GM19351 (cell line): ENCODE results near the gene OTULINL.
"Not testable (repeated sequence)": the region's sequence is repeated elsewhere in the genome, so short reads cannot be mapped to it uniquely, and the experiment has no call there.

Source experiments
- ATAC-seq: cut with Tn5 transposase; IDR thresholded peaks from one replicate; pipeline ENCODE4 v1.9.1; 2021; ENCODE audit warnings: mild to moderate bottlenecking, moderate library complexity; ENCODE audit not compliant: unreplicated experiment

Gene OTULINL

DNA sequence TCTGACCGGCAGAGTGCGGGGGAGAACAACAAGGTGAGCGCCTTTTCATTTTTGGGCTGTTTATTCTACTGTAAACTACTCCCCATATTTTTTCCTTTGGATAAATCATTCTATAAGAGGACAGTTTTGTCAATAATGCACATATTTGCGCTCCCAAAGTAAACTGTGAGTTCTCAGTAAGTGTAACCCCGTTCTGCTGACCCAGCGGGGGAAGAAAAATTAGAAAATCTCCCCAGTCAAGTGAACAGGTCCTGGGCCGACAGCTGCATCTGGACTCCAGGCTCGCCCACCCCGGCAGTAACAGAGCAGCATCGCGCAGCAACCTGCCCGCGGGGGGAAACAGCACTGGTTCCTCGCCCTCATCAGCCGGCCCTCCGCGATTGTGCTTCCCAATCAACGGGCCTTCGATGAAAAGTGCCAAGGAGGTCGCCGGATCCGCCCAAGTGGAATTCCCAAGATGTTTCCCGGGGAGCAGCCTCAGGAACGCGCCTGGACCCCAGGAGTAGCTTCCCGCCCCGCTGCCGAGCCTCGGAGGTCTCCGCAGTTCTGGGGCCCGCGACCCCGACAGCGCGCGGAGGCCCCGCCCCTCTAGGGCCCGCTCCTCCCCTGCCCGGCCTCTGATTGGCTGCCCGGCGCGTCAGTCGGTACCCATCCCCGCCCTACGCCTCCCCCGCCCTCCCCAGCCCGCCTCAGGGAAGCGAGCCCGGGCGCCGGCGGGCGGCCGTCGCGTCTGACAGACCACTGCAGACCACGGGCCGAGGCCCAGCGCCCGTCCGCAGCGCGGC lies at the start of gene OTULINL:
Gene OTULINL, plus strand, starts transcription at position 687 of the 785 bp plus-strand sequence. CDS start 103 bp downstream, outside the sequence.
- peak; percentile 96 for ATAC-seq

DNA sequence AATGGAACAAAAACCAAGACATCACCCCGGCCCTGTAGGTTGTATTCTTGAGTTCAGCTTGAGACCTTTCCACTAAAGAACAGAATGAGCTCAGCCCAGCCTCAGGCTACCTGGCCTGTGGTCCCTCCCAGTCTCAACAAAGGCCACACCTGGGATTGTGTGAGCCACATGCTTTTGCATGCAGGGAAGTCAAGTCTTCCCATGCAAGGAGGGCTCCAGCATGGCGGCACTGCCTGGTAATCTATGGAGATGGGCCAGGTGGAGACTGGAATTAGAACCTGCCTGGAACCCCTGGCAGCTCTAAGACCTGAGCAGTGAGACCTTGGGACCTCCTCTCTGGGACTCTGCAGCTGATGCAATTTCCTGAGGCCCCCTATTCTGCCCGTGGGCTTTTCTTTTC lies 49.4 kb upstream of the OTULINL start:
- ATAC-seq = no peak

DNA sequence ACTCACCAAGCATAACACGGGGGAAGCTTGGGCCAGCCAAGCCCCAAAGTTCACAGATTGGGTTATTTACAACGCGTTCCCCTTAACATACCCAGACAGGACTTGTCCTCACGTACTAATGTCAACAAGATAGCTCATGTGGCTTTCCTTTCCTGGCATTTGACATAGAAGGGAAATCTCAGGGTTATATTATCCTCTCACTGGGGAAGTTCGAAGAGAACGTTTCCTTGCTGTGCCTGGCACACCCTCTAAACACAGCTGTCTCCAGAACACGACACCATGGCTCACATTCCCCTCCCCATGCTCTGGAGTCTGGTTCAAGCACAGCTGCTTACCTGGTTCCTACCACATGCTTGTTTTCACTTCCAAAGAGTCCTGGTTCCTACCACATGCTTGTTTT lies 46.8 kb upstream of the OTULINL start:
- no peak for ATAC-seq

DNA sequence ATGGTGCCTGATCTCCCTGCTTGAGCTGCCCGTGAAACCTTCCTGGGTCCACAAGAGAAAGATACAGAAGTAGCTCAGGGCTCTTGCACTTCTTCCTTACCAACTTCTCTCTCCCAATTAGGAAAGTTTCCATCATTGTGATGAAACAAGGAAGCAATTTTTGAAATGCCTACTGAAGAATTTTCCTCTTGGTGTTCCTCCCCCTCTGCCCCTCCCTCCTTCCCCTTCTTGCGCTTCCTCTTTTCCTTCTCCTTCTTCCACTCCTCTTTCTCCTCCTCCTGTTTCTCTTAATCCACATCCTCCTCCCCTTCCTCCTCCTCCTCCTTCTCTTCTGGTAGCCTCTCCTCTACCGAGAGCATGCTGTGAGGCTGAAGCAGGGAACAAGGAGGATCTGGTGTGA lies 36.3 kb upstream of the OTULINL start:
- no peak for ATAC-seq

GRCh38 chr5:14545862-14546261 lies 35.7 kb upstream of the OTULINL start:
- no peak for ATAC-seq

GRCh38 chr5:14547666-14548065 lies 33.9 kb upstream of the OTULINL start:
- no peak for ATAC-seq

- ATAC-seq = no peak
Measured at GRCh38 chr5:14551211-14551610, 30.4 kb upstream of the OTULINL start.

DNA sequence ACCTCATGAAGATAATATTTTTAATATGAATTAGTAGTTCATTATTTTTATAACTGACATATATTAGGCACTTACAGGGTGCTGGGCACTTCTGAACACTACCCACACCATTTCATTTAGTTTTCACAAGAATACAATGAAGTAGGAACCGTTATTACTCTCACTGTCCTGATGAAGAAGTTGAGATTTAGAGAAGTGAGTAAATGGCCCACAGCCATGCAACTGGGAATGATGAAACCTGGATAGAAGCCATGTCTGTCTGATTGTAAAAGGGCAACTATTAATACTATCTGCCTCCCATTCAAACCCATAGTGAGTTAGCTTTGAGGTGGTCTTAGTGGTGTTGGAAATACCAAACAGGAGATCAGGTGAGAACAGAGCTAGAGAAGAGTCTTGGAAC lies 29.6 kb upstream of the OTULINL start:
- no peak for ATAC-seq

- not testable (repeated sequence) for ATAC-seq
Measured at GRCh38 chr5:14554288-14554687, 27.3 kb upstream of the OTULINL start.

GRCh38 chr5:14556015-14556414 lies 25.6 kb upstream of the OTULINL start:
- no peak for ATAC-seq

- ATAC-seq = no peak
Measured at GRCh38 chr5:14557203-14557770, 24.3 kb upstream of the OTULINL start.

- no peak for ATAC-seq
Measured at GRCh38 chr5:14557791-14558415, 23.7 kb upstream of the OTULINL start.

GRCh38 chr5:14560091-14560595 lies 21.4 kb upstream of the OTULINL start:
- no peak for ATAC-seq

GRCh38 chr5:14561741-14562140 lies 19.9 kb upstream of the OTULINL start:
- no peak for ATAC-seq

- ATAC-seq = no peak
Measured at GRCh38 chr5:14568333-14568732, 13.3 kb upstream of the OTULINL start.

DNA sequence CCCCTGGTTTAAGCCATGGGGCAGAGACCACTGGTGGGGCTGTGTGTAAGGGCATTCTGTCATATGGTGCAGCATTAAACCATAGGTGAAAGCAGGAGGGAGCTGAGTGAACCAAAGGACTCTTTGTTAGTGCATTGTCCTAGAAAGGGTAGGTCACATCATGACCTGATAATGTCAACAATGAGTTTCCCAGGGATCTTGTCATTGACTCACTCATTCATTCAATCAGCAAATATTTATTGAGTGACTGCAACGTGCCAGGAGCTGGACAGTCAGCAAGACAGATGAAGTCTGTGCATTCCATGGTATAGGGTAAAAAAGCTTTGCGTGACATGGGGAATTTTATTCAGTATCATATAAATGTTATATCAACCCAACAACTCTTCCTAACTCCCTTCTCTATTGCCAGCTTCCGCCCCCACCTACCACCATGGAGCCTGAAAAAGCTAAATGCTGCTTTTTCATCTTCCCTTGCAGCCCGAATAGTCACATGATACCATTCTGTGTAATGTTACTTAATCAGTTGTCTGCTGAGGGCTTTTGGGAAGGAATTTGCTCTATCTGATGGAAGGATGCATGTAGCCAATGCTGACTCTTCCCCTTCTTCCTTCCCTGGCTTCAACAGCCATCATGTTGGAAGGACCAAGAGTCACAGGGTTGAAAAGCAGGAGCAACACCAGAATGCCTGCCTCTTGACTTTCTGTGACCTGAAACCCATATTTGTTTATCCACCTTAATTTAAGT lies 11.5 kb upstream of the OTULINL start:
- ATAC-seq = no peak

- no peak for ATAC-seq
Measured at GRCh38 chr5:14571901-14572300, 9.7 kb upstream of the OTULINL start.

DNA sequence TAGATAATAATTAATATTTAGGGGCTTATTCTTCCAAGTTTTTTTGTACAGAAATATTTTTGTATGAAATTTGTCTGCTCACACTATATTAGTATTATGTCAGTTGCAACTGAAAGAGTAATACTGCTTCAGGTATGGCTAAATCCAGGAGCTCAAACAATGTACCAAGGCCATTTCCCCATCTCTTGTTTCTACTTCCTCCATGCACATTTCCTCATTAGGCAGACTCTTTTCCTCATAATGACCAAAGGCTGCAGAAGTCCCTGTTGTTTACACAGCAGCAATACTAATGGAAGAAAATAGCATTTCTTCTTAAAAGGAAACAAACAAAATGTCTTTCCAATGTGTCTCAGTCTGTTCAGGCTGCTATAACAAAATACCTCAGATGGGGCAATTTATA lies 9.2 kb upstream of the OTULINL start:
- no peak for ATAC-seq

DNA sequence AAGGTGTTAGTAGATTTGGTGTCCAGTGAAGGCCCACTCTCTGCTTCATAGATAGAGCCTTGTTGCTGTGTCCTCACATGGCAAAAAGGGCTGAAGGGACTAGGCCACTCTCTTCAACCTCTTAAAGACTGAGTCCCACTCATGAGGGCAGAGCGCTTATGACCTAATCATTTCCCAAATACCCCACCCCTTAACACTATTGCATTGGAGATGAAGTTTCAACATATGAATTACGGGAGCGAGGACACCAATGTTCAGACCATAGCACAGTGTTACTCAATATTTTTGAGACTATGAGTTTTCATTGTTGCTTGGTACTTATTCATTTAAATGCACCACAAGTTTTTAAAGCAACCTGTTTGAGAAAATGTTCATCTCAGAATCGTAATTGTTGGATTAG lies 8.8 kb upstream of the OTULINL start:
- ATAC-seq = no peak

DNA sequence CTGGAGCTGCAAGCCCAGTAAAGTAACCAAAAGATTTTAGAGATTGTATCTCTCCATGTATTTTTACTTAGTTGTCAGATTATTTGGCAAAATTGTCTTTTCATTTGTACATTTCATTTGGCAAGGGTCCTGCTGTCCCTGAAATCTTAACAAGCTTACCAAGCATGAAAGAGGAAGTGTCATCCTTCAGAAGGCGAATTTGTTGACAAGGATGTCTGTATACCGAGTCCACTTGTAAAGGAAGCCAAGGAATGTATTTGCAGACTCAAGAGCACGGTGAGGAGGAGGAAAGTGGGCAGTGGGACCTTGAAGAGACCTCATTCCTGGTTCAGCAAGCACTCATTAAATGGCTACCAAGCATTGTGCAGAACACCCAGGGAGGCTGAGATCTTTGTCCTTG lies 7.5 kb upstream of the OTULINL start:
- ATAC-seq = no peak

GRCh38 chr5:14574891-14575508 lies 6.6 kb upstream of the OTULINL start:
- ATAC-seq = no peak
